DND-41 (cell line): ENCODE measurements around the gene ORM1.

Experiments used
- ATAC-seq: fragments of 200-7000 bp; cut with Tn5 transposase; 3 replicates; pipeline ENCODE4 v1.9.1; 2021; ENCODE audit warnings: low read depth; ENCODE audit not compliant: insufficient read depth
- DNase-seq: peaks from one replicate; pipeline ENCODE4 v3.0.0-alpha.2; 2020
- H2AFZ ChIP-seq: 2 replicates; pipeline ENCODE4 v1.6.0; 2012; ENCODE audit warnings: low read depth, low read length
- H3K27ac ChIP-seq: 2 replicates; pipeline ENCODE4 v1.5.1; 2012; ENCODE audit warnings: low read length, inconsistent platforms
- H3K27me3 ChIP-seq: fragments of 200-600 bp; sonication (generic); 2 replicates; pipeline ENCODE4 v1.6.0; 2012; ENCODE audit warnings: low read length, mild to moderate bottlenecking, inconsistent platforms; ENCODE audit not compliant: insufficient read depth, poor library complexity
- H3K36me3 ChIP-seq: 2 replicates; pipeline ENCODE4 v1.5.1; 2012; ENCODE audit warnings: low read length, inconsistent platforms; ENCODE audit not compliant: insufficient read depth
- H3K4me1 ChIP-seq: 2 replicates; pipeline ENCODE4 v1.5.1; 2012; ENCODE audit warnings: mild to moderate bottlenecking, low read length; ENCODE audit not compliant: insufficient read depth
- H3K4me2 ChIP-seq: 2 replicates; pipeline ENCODE4 v1.6.0; 2012; ENCODE audit warnings: mild to moderate bottlenecking, moderate library complexity, low read length, inconsistent platforms; ENCODE audit not compliant: insufficient read depth
- H3K4me3 ChIP-seq, 2 experiments: fragments of 200-600 bp in 1 of 2; shearing (Covaris generic) in 1 of 2; 2 replicates each; pipeline ENCODE4 v1.5.1; 2012 to 2016; ENCODE audit warnings: inconsistent platforms in 2 of 2, low read length in 2 of 2, mild to moderate bottlenecking in 2 of 2, low read depth in 1 of 2, moderate library complexity in 1 of 2
- H3K79me2 ChIP-seq: 2 replicates; pipeline ENCODE4 v1.6.0; 2012; ENCODE audit warnings: low read length, inconsistent platforms; ENCODE audit not compliant: insufficient read depth
- H3K9ac ChIP-seq: 2 replicates; pipeline ENCODE4 v1.6.0; 2012; ENCODE audit warnings: low read depth, mild to moderate bottlenecking, inconsistent platforms, low read length, moderate library complexity
- H3K9me3 ChIP-seq: 2 replicates; pipeline ENCODE4 v1.5.1; 2012; ENCODE audit warnings: low read length, moderate library complexity, mild to moderate bottlenecking, inconsistent platforms; ENCODE audit not compliant: insufficient read depth, severe bottlenecking
- H4K20me1 ChIP-seq: 2 replicates; pipeline ENCODE4 v1.6.0; 2012; ENCODE audit warnings: low read length; ENCODE audit not compliant: insufficient read depth
- EZH2 ChIP-seq: IDR thresholded peaks from 3 replicates; pipeline ENCODE4 v1.6.1; 2012; ENCODE audit warnings: borderline replicate concordance, low read depth, mild to moderate bottlenecking, moderate library complexity, low read length, inconsistent platforms; ENCODE audit not compliant: severe bottlenecking
- TF ChIP-seq, protein P1 (sequence below): IDR thresholded peaks from 2 replicates; pipeline ENCODE4 v1.5.1; 2012; ENCODE audit warnings: borderline replicate concordance, low read length, moderate library complexity, mild to moderate bottlenecking; ENCODE audit not compliant: poor library complexity, severe bottlenecking; ENCODE audit errors: extremely low read depth

The ORM1 gene

DNA sequence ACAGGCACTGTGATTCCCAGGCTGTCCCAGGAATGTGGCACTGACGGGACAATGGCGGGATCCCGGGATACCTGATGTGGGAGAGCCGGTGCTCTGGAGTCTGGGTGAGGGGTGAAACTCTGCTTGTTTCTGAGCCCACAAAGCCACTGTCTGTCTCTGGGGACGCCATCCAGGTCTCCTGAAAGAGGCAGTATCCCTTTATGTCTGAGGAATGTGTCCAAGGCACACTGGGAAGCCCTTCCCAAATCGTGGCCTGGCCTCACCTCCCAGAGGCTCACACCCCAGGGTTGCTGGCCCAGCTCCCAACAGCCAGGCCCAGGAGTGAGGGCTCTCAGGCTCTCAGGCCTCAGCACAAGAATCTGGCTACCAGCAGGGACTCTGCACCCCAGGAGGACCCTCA is 33.9 kb downstream of the ORM1 start:
- ATAC-seq: no peak
- Histone ChIP-seq H3K9me3 (no peaks in the 10 kb centered on the region), H3K4me1 (no peaks in the 10 kb centered on the region), H4K20me1 (no peaks in the 10 kb centered on the region), H3K36me3 (peaks cover 89% of the 10 kb centered on the region), H3K27me3 (no peaks in the 10 kb centered on the region), H3K4me3 (no peak overlapping the region), H3K27ac (no peak overlapping the region), H3K79me2 (no peaks in the 10 kb centered on the region), H3K9ac (no peak overlapping the region), H2AFZ (no peak overlapping the region), H3K4me2 (no peak overlapping the region)
- TF ChIP-seq, protein P1, sequence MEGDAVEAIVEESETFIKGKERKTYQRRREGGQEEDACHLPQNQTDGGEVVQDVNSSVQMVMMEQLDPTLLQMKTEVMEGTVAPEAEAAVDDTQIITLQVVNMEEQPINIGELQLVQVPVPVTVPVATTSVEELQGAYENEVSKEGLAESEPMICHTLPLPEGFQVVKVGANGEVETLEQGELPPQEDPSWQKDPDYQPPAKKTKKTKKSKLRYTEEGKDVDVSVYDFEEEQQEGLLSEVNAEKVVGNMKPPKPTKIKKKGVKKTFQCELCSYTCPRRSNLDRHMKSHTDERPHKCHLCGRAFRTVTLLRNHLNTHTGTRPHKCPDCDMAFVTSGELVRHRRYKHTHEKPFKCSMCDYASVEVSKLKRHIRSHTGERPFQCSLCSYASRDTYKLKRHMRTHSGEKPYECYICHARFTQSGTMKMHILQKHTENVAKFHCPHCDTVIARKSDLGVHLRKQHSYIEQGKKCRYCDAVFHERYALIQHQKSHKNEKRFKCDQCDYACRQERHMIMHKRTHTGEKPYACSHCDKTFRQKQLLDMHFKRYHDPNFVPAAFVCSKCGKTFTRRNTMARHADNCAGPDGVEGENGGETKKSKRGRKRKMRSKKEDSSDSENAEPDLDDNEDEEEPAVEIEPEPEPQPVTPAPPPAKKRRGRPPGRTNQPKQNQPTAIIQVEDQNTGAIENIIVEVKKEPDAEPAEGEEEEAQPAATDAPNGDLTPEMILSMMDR: no peak
- TF ChIP-seq EZH2: no peak
- no peak for DNase-seq

DNA sequence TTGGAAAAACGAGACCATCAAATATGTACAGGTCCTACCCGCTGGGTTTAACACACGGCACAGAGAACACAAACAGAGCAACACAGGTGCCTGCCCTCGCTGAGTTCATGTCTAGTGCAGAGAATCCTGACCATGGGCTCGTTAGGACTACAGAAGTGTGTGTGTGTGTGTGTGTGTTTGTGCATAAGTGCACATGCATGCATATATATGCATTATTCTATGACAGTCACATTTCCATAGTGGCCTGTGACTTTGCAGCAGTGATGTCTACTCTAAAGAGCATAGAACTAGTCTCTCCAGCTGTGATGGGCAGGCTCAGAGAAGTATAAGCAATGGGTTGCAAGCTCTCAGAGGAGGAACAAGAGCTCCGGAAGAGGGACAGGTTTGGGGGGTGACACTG is 34.5 kb downstream of the ORM1 start:
- no peaks in the 10 kb centered on the region for H3K4me1 ChIP-seq
- no peaks in the 10 kb centered on the region for H4K20me1 ChIP-seq
- H3K79me2 ChIP-seq: no peaks in the 10 kb centered on the region
- no peak overlapping the region for H2AFZ ChIP-seq
- H3K27me3 ChIP-seq: no peaks in the 10 kb centered on the region
- ATAC-seq (no peak), DNase-seq (no peak)
- no peak overlapping the region for H3K9ac ChIP-seq
- H3K4me3 ChIP-seq: no peak overlapping the region
- H3K4me2 ChIP-seq: no peak overlapping the region
- peaks cover 89% of the 10 kb centered on the region for H3K36me3 ChIP-seq
- TF ChIP-seq, protein P1: no peak
- no peak for TF ChIP-seq EZH2
- no peaks in the 10 kb centered on the region for H3K9me3 ChIP-seq
- no peak overlapping the region for H3K27ac ChIP-seq

DNA sequence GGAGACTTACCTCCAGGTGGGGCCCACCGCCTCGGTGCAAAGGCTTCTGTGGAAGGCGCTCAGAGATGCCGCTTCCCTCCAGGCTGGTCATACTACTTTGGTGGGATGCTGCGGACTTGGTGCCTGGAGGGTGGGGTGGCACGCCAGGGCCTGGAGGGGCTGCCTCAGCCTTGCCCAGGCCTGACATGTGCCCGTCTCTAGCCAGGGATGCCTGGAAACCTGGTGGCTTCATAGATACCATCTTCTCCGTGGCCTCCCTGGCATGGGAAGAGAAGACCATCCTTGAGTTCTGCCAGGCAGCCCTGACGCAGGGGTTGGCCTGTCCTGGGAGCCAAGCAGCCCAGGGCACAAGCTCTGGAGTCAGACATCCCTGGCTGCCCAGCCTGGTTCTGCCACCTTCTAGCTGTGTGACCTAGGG is 35.0 kb downstream of the ORM1 start:
- TF ChIP-seq EZH2: no peak
- TF ChIP-seq, protein P1: no peak
- DNase-seq (no peak), ATAC-seq (no peak)
- H3K79me2 ChIP-seq: no peaks in the 10 kb centered on the region
- no peaks in the 10 kb centered on the region for H3K9me3 ChIP-seq
- no peak overlapping the region for H3K4me2 ChIP-seq
- H4K20me1 ChIP-seq: no peaks in the 10 kb centered on the region
- H3K4me3 ChIP-seq: no peak overlapping the region
- peaks cover 90% of the 10 kb centered on the region for H3K36me3 ChIP-seq
- H3K27me3 ChIP-seq: no peaks in the 10 kb centered on the region
- H3K9ac ChIP-seq: no peak overlapping the region
- no peaks in the 10 kb centered on the region for H3K4me1 ChIP-seq
- H2AFZ ChIP-seq: no peak overlapping the region
- H3K27ac ChIP-seq: no peak overlapping the region

DNA sequence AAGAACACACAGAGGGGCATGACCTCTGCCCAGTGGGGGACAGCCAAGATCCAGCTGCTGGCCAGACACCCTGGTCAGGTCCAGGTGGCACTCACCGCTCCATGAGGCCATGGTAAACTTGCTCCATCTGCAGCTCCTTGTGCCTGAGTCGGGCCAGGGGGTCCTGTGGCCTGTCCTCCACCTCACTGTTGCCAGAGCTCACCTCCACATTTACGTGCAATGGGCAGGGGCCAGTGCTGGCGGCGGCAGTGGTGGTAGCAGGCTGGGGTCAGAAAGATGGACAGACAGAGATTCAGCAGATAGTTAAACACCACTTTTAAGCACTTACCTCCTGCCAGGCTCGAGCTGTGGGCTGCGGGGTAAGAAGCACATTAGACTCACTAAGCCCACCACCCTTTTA is 36.9 kb downstream of the ORM1 start:
- Histone ChIP-seq H3K27me3 (no peaks in the 10 kb centered on the region), H3K79me2 (no peaks in the 10 kb centered on the region), H3K9ac (no peak overlapping the region), H3K36me3 (peaks cover 95% of the 10 kb centered on the region), H3K4me2 (no peak overlapping the region), H3K27ac (no peak overlapping the region; the same call in 1 of the 2 replicates), H2AFZ (no peak overlapping the region), H3K4me3 (no peak overlapping the region), H3K9me3 (no peaks in the 10 kb centered on the region), H4K20me1 (no peaks in the 10 kb centered on the region), H3K4me1 (no peaks in the 10 kb centered on the region)
- no peak for DNase-seq
- no peak for ATAC-seq
- TF ChIP-seq EZH2: no peak
- TF ChIP-seq, protein P1: no peak
